Effector memory CD8-positive, alpha-beta T cell (primary cell): ENCODE data around the gene FAM107B.
A peak's percentile ranks its signal among the peaks of the same experiment; 100 is the strongest.
"Not testable (repeated sequence)": the region's sequence is repeated elsewhere in the genome, so short reads cannot be mapped to it uniquely, and the experiment has no call there.

Experiments
- ATAC-seq: fragments of 150-1000 bp; cut with Tn5 transposase; replicated peaks from 2 replicates; pipeline ENCODE4 v1.10.0; 2021; ENCODE audit warnings: mild to moderate bottlenecking, moderate library complexity
- DNase-seq, 3 experiments: peaks; one replicate each; pipeline ENCODE4 v3.0.0; 2021
- H3K27ac Mint-ChIP-seq, 2 donors: one replicate each; pipeline ENCODE4 v1.8.0; 2022; ENCODE audit warnings: mild to moderate bottlenecking in 2 of 2, mixed read lengths in 2 of 2, moderate library complexity in 2 of 2
- H3K27me3 Mint-ChIP-seq, 2 donors: one replicate each; pipeline ENCODE4 v1.8.0; 2022; ENCODE audit warnings: mixed read lengths in 2 of 2
- H3K36me3 Mint-ChIP-seq: one replicate; pipeline ENCODE4 v1.8.0; 2022; ENCODE audit warnings: mild to moderate bottlenecking, moderate library complexity, mixed read lengths; ENCODE audit not compliant: insufficient read depth
- H3K4me1 Mint-ChIP-seq, 2 donors: one replicate each; pipeline ENCODE4 v1.8.0; 2022; ENCODE audit warnings: low read depth in 2 of 2, mixed read lengths in 2 of 2
- H3K4me3 Mint-ChIP-seq, 2 donors: one replicate each; pipeline ENCODE4 v1.8.0; 2022; ENCODE audit warnings: mild to moderate bottlenecking in 2 of 2, mixed read lengths in 2 of 2, moderate library complexity in 2 of 2
- H3K9me3 Mint-ChIP-seq, 2 donors: one replicate each; pipeline ENCODE4 v1.8.0; 2022; ENCODE audit warnings: mixed read lengths in 2 of 2

The FAM107B gene

DNA sequence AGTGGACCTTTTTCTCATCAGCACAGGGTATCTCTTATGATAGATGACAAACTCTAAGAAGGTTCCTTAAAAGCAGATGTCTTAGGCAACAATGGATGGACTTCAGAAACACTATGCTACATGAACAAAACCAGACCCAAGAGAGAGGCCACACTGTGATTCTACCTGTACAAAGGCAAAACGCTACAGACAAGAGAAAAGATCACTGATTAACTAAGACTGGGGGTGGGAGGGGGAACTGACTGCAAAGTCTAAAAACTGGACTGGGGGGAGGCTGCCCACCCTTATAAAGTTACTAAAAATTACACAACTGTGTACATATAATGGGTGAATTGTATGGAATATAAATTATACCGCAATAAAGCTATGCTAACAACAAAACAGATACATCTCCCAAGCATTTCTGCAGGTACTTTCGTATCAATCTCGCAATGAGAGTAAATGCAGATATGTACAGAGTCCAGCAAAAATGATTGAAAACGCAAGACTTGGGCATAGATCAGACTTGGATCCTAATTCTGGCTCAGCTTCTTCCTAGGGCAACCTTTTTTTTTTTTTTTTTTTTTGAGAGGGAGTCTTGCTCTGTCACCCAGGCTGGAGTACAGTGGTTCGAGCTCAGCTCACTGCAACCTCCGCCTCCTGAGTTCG, 179.7 kb downstream of the FAM107B start:
- no peak overlapping the region for H3K4me3 Mint-ChIP-seq
- DNase-seq (no peak), ATAC-seq (no peak)
- no peaks in the 10 kb centered on the region for H3K9me3 Mint-ChIP-seq
- H3K27me3 Mint-ChIP-seq = no peaks in the 10 kb centered on the region
- H3K27ac Mint-ChIP-seq = peak overlapping the region; percentile 63 to 93
- peaks cover 90% of the 10 kb centered on the region for H3K36me3 Mint-ChIP-seq
- H3K4me1 Mint-ChIP-seq = peaks cover 57 to 76% of the 10 kb centered on the region in 2 donors

DNA sequence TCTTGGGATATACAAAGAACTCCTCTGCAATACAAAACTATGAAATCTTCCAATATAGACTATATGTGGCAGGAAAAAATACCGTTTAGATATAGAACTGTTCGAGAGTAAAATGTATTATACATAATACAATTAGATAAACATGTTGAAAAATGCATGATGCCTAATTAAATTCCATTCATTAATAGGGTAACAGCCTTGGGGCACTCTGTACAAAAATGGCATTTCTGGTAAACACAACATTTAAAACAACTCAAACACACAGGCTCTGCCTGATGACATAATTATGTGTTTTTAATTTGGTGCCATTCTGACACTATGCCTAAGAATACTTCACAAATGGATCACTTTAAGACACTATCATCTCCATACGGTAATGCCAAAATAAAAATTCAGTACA, 180.9 kb downstream of the FAM107B start:
- no peak overlapping the region for H3K4me3 Mint-ChIP-seq
- H3K4me1 Mint-ChIP-seq = peaks cover 48 to 72% of the 10 kb centered on the region in 2 donors
- peak overlapping the region in 1 of 2 donors; percentile 93 for H3K27ac Mint-ChIP-seq
- H3K27me3 Mint-ChIP-seq = no peaks in the 10 kb centered on the region
- ATAC-seq (no peak), DNase-seq (no peak)
- no peaks in the 10 kb centered on the region for H3K9me3 Mint-ChIP-seq
- peaks cover 84% of the 10 kb centered on the region for H3K36me3 Mint-ChIP-seq

DNA sequence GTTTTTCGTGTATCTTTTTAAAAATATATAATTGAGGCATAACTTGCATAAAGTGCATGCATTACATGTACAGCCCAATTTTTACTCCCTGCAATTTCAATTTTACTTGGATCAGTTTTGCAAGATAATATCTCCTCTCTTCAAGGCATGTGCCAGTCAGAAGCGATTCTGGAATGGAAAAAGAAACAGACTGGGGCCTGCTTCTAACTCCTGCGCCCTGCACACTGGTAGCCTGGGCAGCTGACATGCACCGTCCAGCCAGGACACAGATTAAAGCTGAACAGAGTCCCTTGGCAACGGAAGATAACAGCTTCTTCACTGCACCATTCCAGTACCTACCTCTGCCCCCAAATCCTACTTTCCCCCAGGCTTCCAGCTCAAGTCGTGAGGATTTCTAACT, 182.1 kb downstream of the FAM107B start:
- ATAC-seq = no peak
- Mint-ChIP-seq H3K4me3 (no peak overlapping the region), H3K9me3 (no peaks in the 10 kb centered on the region), H3K27ac (peak overlapping the region; percentile 49 to 64), H3K36me3 (peaks cover 85% of the 10 kb centered on the region), H3K27me3 (no peaks in the 10 kb centered on the region), H3K4me1 (peaks cover 51 to 72% of the 10 kb centered on the region in 2 donors)
- no peak for DNase-seq

DNA sequence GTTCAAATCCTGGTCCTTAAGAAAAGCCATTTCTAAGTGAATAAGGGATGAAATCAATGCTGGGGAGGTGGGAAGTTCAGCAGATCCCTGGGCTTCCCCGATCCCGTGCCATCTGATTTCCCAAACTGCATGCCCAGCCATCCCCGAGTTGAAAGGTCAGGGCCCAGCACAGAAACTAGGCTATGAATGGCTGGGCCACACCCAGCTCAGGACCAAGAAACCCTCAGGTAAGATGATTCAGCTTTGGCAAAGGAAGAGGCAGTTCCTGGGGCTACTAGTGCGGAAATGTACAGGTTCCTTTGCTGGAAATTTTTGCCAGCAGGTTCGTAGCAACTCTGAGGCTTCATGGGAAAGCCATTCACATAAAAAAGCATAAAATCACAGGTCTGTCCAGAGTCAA, 182.7 kb downstream of the FAM107B start:
- no peak for DNase-seq
- ATAC-seq = no peak
- peaks cover 85% of the 10 kb centered on the region for H3K36me3 Mint-ChIP-seq
- peak overlapping the region; percentile 49 to 64 for H3K27ac Mint-ChIP-seq
- peak overlapping the region in 1 of 2 donors; percentile 23 for H3K4me3 Mint-ChIP-seq
- no peaks in the 10 kb centered on the region for H3K27me3 Mint-ChIP-seq
- H3K9me3 Mint-ChIP-seq = no peaks in the 10 kb centered on the region
- peaks cover 53 to 72% of the 10 kb centered on the region in 2 donors for H3K4me1 Mint-ChIP-seq

DNA sequence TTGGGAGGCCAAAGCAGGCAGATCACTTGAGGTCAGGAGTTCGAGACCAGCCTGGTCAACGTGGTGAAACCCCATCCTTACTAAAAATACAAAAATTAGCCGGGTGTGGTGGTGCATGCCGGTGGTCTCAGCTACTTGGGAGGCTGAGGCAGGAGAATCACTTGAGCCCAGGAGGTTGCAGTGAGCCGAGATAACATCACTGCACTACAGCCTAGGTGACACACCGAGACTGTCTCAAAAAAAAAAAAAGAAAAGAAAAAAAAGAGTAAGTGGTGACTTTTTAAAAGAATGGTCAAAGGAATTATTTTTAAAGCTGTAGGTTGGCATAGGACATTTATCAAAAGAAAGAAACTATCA, 185.8 kb downstream of the FAM107B start:
- ATAC-seq, DNase-seq, H3K9me3 Mint-ChIP-seq, H3K27me3 Mint-ChIP-seq: not testable (repeated sequence)
- Mint-ChIP-seq H3K27ac (peak overlapping the region; percentile 98 to 99), H3K4me1 (peaks cover 62 to 79% of the 10 kb centered on the region in 2 donors), H3K4me3 (peak overlapping the region; percentile 80 to 83), H3K36me3 (peaks cover 83% of the 10 kb centered on the region)

DNA sequence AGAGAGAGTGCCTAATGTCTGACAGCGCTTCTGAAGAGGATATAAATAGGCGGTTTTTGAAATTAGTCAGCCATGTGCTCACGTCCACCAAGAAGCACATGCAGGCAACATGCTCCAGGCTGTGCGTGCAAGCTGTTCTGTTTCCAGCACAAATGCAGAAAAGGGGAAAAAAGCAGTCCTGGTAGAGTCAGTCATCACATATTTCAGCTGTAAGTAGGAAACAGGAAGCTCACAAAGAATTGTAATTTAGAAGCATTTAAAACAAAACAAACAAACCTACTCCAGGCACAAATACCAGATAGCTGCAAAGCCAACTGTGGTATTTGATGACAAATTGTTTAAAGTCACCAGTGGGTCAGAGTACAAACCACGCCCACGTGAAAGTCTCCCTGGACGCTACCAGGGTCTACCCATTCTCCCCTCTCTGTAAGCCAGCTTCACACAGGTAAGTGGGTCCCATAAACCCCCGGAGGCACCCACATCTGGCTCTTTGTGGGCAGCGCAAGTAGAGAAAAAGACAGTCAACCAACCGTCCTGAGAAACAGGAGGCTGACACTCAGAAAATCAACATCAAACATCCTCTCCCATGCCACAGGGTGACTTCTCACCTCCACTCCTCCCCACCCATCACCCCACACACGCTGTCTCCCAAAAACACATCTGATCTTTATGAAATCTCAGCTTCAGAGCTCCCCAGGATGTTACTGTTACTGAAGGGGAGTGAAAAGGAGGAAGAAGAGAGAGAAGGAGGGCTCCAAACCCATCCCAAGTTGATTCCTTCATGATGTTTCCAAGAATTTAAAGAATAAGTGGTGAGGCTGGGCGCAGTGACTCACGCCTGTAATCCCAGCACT, 186.4 kb downstream of the FAM107B start:
- Mint-ChIP-seq H3K27me3 (no peaks in the 10 kb centered on the region), H3K27ac (peak overlapping the region; percentile 98 to 99), H3K9me3 (no peaks in the 10 kb centered on the region), H3K4me3 (peak overlapping the region; percentile 80 to 83), H3K4me1 (peaks cover 68 to 82% of the 10 kb centered on the region in 2 donors), H3K36me3 (peaks cover 83% of the 10 kb centered on the region)
- ATAC-seq (peak; percentile 20), DNase-seq (no peak)

DNA sequence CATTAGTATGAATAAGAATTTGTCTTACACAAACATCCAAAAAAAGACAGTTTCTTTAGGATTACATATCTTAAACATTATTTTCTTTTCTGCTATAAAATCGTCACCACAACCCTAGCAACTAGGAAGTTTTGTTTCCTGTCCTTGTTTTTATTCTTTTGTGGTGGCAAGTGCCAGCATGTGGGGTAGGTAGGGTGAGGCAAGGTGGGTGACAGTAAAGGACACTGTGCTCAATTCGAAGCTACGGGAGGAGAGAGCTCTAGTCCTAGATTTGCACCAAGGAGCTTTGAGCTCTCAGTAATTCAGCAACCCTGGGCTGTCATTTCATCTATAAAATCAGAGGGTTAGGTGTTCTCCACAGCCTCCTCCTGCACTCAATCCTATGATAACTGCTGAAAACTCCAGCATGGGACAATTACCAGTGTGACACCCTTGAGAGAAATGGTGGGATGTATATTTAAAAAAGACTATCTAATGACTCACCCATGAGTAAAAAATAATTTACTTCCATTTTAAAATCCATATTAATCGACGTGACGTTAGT, 187.1 kb downstream of the FAM107B start:
- Mint-ChIP-seq H3K27me3 (no peaks in the 10 kb centered on the region), H3K27ac (peak overlapping the region; percentile 98 to 99), H3K9me3 (no peaks in the 10 kb centered on the region), H3K4me1 (peaks cover 74 to 87% of the 10 kb centered on the region in 2 donors), H3K4me3 (peak overlapping the region; percentile 80 to 83), H3K36me3 (peaks cover 83% of the 10 kb centered on the region)
- peak; percentile 39 for ATAC-seq
- DNase-seq = peak in 1 of 3 experiments; percentile 42

DNA sequence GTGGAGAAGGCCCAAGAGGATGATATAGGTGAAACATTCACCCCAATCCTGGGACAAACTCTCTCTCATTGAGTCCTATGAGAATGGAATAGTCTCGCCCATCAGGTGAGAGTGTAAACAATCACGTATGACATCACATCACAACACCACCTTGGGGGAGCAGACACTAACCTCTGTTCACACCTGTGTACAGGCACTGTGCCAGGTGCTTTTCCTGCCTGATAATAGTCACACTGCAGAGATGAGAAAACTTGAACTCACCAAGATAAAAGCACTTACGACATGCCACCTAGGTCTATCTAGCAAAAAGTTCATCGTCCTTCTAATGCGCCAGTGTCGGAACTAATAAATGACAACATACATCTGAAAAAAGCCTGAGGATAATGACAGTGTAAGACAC, 187.8 kb downstream of the FAM107B start:
- ATAC-seq (peak; percentile 58), DNase-seq (peak; percentile 73 to 82 (median 79))
- Mint-ChIP-seq H3K27ac (peak overlapping the region; percentile 98 to 99), H3K4me1 (peaks cover 74 to 87% of the 10 kb centered on the region in 2 donors), H3K9me3 (no peaks in the 10 kb centered on the region), H3K27me3 (no peaks in the 10 kb centered on the region), H3K4me3 (peak overlapping the region; percentile 80 to 83), H3K36me3 (peaks cover 81% of the 10 kb centered on the region)

DNA sequence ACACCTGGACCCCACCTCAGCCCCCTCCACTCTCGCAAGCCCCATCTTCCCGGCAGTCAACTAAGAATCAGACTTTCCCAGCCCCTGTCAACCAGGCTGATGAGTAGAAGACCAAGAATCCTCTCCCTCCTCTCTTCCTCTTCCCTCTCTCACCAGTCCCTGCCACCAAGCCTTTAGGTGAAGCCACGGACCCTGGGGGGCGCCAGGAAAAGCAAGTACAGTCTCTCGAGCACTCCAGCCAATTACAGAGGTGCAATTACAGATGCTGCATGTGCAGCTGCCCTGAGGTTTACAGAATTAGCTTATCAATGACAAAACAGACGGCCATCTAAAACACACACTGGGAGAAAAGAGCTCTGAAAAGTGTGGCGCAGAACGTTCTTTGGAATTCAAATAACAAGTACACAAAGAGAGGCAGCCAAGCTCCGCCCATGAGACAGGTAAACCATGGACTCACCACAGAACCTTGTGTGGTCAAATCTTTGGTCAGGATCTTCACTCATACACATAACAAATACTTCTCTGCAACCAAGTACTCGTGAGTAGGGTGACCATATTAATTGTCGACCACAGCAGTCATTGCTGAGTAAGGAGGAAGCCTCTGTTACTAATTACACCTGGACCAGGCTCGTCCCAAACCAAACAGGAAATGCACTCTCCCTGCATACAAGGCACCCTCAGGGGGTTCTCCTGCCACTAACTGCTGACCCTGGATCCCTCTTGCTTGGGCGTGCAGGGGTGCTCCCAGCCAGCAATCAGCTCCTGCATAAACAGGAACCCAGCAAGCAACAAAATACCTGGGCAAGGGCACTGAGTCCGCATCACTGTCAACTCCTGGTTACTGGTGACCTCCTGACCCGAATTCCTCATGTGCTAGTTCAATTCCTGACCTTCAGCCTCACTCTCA, 189.2 kb downstream of the FAM107B start:
- Mint-ChIP-seq H3K36me3 (peaks cover 82% of the 10 kb centered on the region), H3K4me3 (peak overlapping the region; percentile 80 to 83), H3K9me3 (no peaks in the 10 kb centered on the region), H3K27ac (peak overlapping the region; percentile 98 to 99), H3K27me3 (no peaks in the 10 kb centered on the region), H3K4me1 (peaks cover 77 to 88% of the 10 kb centered on the region in 2 donors)
- ATAC-seq = no peak
- no peak for DNase-seq

DNA sequence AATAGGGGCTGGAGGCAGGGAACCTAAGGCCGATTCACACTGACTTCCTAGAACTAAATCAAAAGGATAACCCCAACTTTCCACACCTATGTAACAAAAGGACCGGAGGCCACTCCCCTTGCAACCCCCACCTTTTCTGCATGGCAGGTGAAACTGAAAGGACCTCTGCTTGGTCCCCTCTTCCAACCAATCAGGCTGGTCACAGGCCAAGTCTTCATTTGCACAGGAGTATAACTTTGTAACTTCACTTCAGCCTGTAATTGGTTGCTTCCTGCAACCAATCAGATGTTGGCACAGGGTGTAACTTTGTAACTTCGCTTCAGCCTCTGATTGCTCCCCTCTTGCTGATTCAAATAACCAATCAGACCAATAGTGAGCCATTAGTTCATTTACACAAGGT, 190.0 kb downstream of the FAM107B start:
- Mint-ChIP-seq H3K27ac (peak overlapping the region; percentile 98 to 99), H3K9me3 (no peaks in the 10 kb centered on the region), H3K36me3 (peaks cover 88% of the 10 kb centered on the region), H3K4me3 (peak overlapping the region; percentile 80 to 83), H3K27me3 (no peaks in the 10 kb centered on the region), H3K4me1 (peaks cover 77 to 91% of the 10 kb centered on the region in 2 donors)
- no peak for ATAC-seq
- DNase-seq = no peak

DNA sequence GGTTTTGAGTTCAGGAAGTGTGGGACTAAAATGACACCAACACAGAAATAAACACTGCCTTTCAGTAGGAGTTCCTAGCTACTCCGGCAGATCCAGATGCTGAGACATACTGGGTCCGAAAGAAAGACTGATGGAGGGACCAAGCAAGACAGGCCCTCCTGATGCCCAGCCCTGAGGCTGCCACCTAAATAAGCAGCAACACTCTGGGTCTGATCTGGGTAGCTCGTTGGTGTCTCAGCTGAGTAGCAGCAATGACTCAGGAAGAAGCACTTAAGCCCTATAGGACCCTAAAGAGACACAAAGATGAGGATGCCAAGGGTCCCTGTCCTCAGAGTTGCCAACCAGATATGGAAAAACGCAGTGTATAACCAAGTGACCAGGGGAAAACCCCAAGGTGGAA, 190.7 kb downstream of the FAM107B start:
- Mint-ChIP-seq H3K36me3 (peaks cover 85% of the 10 kb centered on the region), H3K9me3 (no peaks in the 10 kb centered on the region), H3K4me3 (peak overlapping the region; percentile 80 to 83), H3K27ac (peak overlapping the region; percentile 98 to 99), H3K4me1 (peaks cover 77 to 90% of the 10 kb centered on the region in 2 donors), H3K27me3 (no peaks in the 10 kb centered on the region)
- ATAC-seq (no peak), DNase-seq (no peak)

DNA sequence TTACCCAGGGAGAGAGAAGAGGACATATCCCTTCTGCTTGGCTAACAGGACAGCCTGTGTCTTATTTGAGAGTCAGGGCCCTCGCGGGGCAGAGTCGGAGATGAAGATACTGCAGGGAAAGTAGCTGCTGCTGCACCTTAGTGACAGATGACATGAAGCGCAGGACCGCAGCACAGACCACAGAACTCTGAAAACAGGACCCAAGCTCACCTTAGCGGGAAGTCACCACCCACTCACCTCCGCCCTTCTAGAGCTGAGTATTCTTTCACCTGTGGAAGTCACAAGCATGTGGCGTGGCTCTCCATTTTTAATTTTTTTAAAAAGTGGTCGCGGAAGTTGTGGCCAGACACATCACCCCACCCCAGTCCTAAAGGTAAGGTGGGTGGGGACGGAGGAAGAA, 191.4 kb downstream of the FAM107B start:
- no peaks in the 10 kb centered on the region for H3K27me3 Mint-ChIP-seq
- peaks cover 78% of the 10 kb centered on the region for H3K36me3 Mint-ChIP-seq
- peaks cover 70 to 88% of the 10 kb centered on the region in 2 donors for H3K4me1 Mint-ChIP-seq
- DNase-seq = peak; percentile 69 to 72 (median 70)
- H3K9me3 Mint-ChIP-seq = no peaks in the 10 kb centered on the region
- H3K4me3 Mint-ChIP-seq = peak overlapping the region; percentile 80 to 83
- peak overlapping the region; percentile 98 to 99 for H3K27ac Mint-ChIP-seq
- peak; percentile 69 for ATAC-seq
